Activated T-cell treated with anti-CD3 and anti-CD28 coated beads, Interleukin-2, amount 50 U/mL, for 24 hours (primary cell): ENCODE data around the gene LRRC36.
A peak's percentile ranks its signal among the peaks of the same experiment; 100 is the strongest.

Experiments used
- DNase-seq: peaks from one replicate; pipeline ENCODE4 v3.0.0-alpha.2; 2020
- H3K27ac Mint-ChIP-seq: 2 replicates; pipeline ENCODE4 v1.8.0; 2020; ENCODE audit warnings: mild to moderate bottlenecking, mixed read lengths
- H3K27me3 Mint-ChIP-seq: 2 replicates; pipeline ENCODE4 v1.8.0; 2020; ENCODE audit warnings: mixed read lengths
- H3K36me3 Mint-ChIP-seq: 2 replicates; pipeline ENCODE4 v1.8.0; 2020; ENCODE audit warnings: low read depth, mixed read lengths
- H3K4me1 Mint-ChIP-seq: 2 replicates; pipeline ENCODE4 v1.8.0; 2020; ENCODE audit warnings: low read depth, mixed read lengths
- H3K4me3 Mint-ChIP-seq: 2 replicates; pipeline ENCODE4 v1.8.0; 2020; ENCODE audit warnings: mild to moderate bottlenecking, moderate library complexity, mixed read lengths
- H3K9me3 Mint-ChIP-seq: 2 replicates; pipeline ENCODE4 v1.8.0; 2020; ENCODE audit warnings: mixed read lengths

The LRRC36 gene

DNA sequence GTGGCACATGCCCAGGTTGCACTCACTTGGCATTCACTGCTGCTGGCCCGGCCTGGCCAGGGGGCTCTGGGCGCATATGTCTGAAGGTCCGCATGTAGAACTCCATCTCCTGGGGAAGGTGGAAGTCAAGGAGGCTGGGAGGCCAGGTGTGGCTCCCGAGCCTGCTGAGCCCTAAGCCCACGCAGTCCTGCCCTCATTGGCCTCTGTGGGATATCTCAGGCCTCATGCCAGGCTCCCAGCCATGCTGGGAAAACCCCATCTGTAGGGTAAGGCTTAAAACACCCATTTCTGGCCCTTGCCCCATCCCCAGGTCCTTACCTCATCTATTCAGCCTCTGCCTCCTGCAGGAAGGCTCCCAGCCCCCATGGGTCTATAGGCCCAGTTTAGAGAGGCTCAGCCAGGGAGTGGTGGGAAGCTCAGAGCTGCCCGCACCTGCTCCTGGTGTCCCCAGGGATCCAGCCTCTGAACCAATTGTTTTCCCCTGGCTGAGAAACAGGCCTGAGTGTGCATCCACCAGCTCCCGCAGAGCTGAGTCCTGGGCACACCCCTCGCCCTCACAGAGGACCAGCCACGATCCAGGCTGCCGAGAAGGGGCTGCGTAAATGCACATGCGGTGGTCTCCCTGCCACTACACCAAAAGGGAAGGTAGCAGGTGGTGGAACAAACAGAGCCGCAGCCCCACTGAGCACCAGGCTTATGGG, 69.0 kb downstream of the LRRC36 start:
- H3K4me1 Mint-ChIP-seq = peaks cover 9% of the 10 kb centered on the region
- no peak overlapping the region for H3K4me3 Mint-ChIP-seq
- no peak overlapping the region for H3K27ac Mint-ChIP-seq
- DNase-seq = no peak
- peaks cover 45% of the 10 kb centered on the region for H3K27me3 Mint-ChIP-seq
- no peaks in the 10 kb centered on the region for H3K36me3 Mint-ChIP-seq
- H3K9me3 Mint-ChIP-seq = no peaks in the 10 kb centered on the region

DNA sequence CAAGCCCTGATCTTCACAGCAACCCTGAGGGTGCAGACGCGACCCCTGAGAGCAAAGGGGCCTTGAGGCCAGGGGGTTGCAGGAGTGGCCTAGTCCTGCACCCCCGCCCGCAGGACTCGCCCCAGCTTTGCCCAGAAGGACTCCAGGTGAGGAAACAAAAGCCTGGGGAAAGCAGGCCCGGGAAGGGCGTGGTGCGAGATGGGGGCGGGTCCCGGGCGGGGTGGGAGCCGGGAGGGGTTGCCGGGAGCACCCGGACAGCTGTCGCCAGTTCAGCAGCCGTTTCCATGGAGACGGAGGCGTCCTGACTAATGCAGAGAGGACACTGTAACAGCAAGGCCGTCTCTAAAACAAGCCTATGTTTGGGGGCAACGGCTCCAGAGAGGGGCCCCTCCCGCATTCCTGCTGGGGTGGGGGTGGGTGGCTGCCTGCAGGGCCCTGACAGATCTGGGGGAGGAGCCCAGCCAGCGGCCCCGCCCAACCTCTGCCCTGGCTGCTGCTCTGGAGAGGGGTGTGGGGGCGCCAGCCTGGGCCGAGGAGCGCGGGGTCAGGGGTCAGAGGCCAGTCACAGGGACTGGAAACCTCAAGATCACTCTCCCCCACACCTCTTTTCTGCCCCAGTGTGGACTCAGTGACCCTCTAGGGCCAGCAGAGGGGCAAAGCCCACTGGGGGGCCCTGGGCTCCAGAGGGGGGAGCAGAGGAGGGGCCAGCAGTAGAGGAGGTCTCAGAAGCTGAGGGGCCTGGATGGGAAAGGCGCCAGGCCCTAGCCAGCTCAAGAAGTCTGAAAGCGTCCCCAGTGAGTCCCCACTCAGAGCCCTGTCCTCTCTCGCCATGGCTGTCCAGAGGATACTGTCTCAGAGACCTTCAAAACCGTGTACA, 69.8 kb downstream of the LRRC36 start:
- no peak for DNase-seq
- H3K4me3 Mint-ChIP-seq = no peak overlapping the region
- H3K4me1 Mint-ChIP-seq = peaks cover 9% of the 10 kb centered on the region
- H3K36me3 Mint-ChIP-seq = no peaks in the 10 kb centered on the region
- H3K27me3 Mint-ChIP-seq = peaks cover 45% of the 10 kb centered on the region
- H3K9me3 Mint-ChIP-seq = no peaks in the 10 kb centered on the region
- no peak overlapping the region for H3K27ac Mint-ChIP-seq

DNA sequence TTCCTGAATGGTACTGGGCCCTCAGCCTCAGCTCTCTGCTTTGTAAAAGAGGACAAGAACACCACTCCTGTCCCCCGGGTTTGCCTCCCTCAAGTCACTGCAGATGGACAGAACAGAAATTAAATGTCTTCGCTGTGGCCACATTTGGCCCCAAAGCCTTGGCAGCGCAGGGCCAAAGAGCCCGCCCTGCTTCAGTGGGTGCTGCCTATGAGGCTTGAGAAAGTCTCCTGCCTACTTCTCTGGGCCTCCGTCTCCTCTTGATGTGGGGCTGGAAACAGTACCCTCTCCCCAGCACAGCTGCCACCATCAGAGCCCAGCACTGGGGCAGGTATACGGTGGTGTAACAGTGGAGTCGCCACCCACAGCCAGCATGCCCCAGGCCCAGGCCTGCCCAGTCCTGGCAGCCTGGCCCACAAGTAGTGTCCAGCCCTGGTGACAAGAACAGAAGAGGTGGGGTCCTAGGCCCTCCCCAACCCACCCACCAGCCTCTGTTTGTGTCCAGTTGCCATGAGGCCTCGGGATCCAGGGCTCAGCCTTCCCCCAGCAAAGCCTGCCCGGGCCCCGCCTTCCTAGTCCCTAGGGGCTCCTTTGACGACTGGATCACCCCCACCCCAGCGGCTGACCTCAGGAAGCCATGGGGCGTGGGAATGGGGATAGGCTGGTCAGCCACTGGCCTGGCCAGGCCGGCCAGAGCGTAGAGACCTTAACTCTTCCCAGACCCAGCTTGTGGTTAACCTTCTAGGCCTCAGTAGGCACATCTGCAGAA, 70.6 kb downstream of the LRRC36 start:
- Mint-ChIP-seq H3K4me1 (peaks cover 9% of the 10 kb centered on the region), H3K27me3 (peaks cover 43% of the 10 kb centered on the region), H3K27ac (no peak overlapping the region), H3K36me3 (no peaks in the 10 kb centered on the region), H3K9me3 (no peaks in the 10 kb centered on the region), H3K4me3 (no peak overlapping the region)
- DNase-seq = no peak

DNA sequence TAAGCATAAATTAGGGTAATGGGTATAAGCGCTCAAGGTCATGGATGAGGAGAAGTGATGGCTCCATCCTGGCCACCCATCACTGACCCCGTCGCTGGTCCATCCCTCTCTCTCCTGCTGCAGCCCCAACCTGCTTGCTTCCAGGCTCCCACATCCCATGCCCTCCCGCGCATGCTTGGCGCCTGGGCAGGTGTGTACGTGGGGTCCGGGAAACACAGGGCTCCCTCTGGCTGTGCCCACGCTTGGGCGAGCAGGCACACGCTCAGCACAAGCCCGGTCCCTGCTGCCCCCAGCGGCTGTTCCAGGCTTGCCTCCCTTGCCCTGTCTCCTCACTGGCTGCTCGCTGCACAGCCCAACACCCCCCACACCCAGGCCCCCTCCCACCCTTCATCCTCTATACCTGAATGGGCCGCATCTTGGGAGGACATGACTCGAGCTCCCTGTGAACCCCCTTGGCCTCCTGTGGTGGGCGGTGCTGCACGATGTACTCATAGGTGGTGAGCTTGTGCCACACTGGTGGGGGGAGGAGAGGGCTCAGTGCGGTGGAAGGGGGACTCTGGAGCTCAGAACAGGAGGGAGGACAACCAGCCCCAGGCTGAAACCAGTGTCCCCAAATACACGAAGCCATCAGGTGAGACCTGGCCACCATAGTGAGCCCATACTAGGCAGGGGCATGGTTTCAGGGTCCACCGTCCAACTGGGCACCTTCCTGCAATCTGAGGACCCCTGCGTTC, 71.4 kb downstream of the LRRC36 start:
- H3K9me3 Mint-ChIP-seq = no peaks in the 10 kb centered on the region
- H3K36me3 Mint-ChIP-seq = no peaks in the 10 kb centered on the region
- H3K27ac Mint-ChIP-seq = no peak overlapping the region
- peaks cover 38% of the 10 kb centered on the region for H3K27me3 Mint-ChIP-seq
- peaks cover 9% of the 10 kb centered on the region for H3K4me1 Mint-ChIP-seq
- DNase-seq = no peak
- no peak overlapping the region for H3K4me3 Mint-ChIP-seq

DNA sequence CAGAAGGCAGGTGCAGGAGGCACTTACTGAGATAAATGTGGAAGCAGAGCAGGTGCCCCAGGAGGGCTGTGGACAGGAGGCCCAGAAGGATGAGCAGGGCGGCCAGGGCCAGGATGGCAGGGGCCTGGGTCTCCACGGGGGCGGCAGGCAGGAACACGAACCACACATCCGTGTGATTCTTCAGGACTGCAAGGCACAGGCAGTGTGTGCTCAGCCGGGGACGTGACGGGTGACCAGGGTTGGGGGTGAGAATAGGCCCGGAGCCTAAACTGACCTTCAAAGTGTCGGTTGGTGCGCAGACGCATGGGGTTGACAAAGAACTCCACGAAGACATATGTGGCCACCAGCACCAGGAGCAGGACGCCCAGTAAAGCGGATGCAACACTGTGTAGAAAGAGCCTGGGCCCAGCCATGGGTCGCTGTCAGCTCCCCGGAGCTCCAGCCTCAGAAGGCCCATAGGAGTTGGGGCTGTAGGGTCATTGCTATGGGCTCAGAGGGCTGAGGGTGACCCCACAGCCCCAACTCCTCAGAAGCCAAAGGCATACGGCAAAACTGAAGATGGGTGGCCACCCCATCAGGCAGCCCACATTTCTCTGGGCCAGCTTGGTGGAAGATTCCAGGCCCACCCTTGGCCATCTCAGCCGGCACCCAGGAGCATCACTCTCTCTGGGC, 72.1 kb downstream of the LRRC36 start:
- Mint-ChIP-seq H3K27me3 (peaks cover 39% of the 10 kb centered on the region), H3K27ac (no peak overlapping the region), H3K4me3 (no peak overlapping the region), H3K4me1 (peaks cover 7% of the 10 kb centered on the region), H3K9me3 (no peaks in the 10 kb centered on the region), H3K36me3 (no peaks in the 10 kb centered on the region)
- no peak for DNase-seq

DNA sequence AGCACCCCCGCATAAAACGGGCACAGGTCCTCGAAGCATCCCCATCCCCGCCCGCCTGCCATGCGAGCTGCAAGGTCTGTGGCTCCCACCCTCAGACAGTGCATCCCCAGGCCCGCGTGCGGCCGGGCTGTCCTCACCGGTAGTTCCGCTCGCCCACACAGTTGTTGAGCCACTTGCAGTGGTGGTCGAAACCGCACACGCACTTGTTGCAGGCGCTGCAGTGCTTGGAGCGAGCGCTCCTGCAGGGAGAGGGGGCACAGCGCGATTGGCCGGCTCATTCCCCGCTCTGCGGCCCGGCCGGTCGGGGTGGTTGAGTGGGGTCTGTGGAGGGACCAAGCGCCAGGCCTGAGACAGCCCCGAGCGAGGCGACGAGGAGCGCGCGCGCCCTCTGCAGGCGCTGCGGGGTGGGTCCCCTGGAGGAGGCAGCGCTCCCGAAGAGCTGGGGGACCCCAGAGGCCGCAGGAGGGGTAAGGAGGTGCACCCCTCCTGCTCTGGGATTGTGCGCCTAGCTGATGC, 72.7 kb downstream of the LRRC36 start:
- no peaks in the 10 kb centered on the region for H3K9me3 Mint-ChIP-seq
- peak; percentile 74 for DNase-seq
- H3K36me3 Mint-ChIP-seq = no peaks in the 10 kb centered on the region
- peaks cover 33% of the 10 kb centered on the region for H3K27me3 Mint-ChIP-seq
- H3K27ac Mint-ChIP-seq = no peak overlapping the region
- H3K4me1 Mint-ChIP-seq = peaks cover under 1% of the 10 kb centered on the region
- no peak overlapping the region for H3K4me3 Mint-ChIP-seq

DNA sequence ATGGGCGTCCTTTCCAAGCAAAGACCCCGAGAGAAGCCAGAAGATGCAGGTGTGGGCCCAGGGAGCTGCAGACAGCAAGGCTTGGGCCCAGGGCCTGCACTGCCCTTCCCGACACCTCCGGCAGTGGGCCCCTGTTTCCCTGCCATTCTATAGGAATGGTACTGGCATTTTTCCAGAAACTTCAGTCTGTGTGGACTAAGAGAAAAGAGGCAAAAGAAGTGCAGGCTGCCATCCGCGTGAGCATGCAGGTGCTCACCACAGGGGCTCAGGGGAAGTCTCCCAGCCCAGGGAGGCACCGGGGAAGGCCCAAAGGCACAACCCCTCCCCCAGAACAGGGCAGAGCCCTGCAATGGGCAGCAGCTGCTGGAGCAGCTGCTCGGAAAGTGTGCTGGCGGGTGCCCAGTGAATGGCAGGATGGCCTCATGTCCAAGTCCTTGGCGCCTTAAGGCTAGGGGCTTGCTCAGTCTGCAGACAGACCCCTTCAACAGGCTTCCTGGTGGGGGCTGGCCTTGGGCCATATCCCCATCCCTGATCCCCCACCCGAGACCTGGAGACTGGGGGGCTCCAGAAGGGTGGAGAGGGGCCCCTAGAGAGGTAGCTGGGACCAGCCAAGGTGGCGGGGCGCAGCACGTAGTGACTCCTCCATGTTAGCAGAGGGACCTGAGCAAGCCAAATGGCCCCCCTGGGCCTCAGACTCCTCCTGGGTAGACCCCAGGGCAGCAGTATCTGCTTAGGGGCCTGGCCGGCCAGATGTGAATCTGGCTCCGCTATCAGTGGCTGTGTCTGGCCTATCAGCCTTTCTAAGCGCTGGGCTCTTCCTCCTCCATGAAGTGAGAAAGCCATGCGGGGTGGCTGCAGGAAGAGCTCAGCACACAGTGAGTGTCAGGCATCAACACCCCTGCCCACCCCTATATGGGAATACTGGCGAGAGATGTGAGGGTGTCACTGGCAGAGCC, 73.4 kb downstream of the LRRC36 start:
- no peak overlapping the region for H3K27ac Mint-ChIP-seq
- peaks cover 28% of the 10 kb centered on the region for H3K27me3 Mint-ChIP-seq

DNA sequence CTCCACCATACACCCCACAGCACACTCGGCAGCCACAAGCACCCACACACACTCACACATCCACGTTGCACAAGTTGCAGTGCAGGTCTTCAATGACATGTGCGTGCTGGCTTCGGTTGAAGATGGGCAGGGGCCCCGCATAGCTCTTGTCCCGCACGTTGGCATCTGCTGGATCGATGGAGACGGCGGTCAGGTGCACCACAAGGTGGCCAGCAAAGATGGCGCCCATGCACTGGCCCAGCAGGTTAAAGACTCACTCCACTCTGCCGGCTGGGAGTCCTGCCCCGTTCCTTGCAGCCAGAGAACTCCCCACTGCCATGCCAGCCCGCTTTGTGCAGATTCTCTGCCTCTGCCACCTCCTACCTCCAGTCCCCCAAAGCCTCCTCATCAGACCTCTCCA, 74.3 kb downstream of the LRRC36 start:
- H3K4me1 Mint-ChIP-seq = no peaks in the 10 kb centered on the region
- H3K27me3 Mint-ChIP-seq = peaks cover 19% of the 10 kb centered on the region
- no peaks in the 10 kb centered on the region for H3K36me3 Mint-ChIP-seq
- H3K27ac Mint-ChIP-seq = no peak overlapping the region
- no peak for DNase-seq
- H3K4me3 Mint-ChIP-seq = no peak overlapping the region
- H3K9me3 Mint-ChIP-seq = no peaks in the 10 kb centered on the region

More for the DNA sequence above, 73.4 kb downstream of the LRRC36 start:
- Mint-ChIP-seq H3K4me3 (no peak overlapping the region), H3K4me1 (no peaks in the 10 kb centered on the region), H3K9me3 (no peaks in the 10 kb centered on the region), H3K36me3 (no peaks in the 10 kb centered on the region)
- no peak for DNase-seq

DNA sequence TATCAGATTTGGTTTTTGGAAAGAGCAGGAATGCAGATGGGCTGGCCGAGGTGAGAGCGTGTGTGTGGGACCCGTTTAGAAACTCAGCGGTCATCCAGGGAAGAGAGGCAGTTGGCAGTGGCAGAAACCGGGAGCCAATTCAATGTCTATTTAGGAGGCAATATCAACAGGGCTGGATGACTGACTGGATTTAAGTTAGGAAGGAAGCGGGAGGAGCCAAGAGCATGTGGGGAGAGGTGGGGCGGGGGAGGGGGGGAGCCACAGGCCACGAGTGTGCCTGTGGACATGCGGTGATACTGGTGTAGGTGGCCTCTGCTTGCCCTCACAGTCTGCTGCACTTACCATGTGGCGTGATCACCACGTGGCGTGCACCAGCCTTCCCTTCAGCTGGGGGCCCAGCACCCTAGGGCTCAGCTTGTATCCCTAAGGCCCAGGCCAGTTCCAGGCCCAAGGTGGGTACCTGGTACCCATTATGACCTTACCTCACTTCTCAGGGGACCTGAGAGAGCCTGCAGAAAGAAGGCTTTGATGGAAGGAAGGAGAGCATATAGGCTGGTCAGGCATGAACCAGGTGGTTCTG, 77.5 kb downstream of the LRRC36 start:
- H3K9me3 Mint-ChIP-seq = no peaks in the 10 kb centered on the region
- H3K36me3 Mint-ChIP-seq = no peaks in the 10 kb centered on the region
- no peak for DNase-seq
- no peaks in the 10 kb centered on the region for H3K4me1 Mint-ChIP-seq
- H3K27me3 Mint-ChIP-seq = peaks cover 8% of the 10 kb centered on the region
- no peak overlapping the region for H3K27ac Mint-ChIP-seq
- H3K4me3 Mint-ChIP-seq = no peak overlapping the region

DNA sequence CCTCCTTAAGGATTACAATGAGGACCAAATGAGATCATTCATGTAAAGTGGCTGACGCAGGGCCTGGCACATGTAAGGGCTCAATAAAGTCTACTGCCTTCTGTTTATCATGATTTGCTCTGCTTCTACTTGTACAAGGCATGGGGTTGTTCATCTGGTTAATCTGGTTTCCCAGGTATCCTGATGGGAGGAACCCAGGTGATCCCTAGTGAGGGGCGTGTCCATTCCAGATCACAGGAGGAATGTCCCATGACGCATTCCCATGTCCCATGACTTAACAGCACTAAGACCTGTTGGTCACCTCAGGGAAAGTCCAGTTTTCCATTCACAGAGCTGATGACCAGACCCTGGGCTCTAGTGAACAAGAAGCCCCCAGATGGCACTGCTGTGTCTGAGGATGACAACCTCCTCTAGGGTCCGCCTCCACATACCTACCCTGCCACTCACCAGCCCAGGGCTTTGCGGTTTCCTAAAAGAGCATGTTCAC, 78.2 kb downstream of the LRRC36 start:
- Mint-ChIP-seq H3K4me3 (no peak overlapping the region), H3K4me1 (no peaks in the 10 kb centered on the region), H3K27me3 (peaks cover 13% of the 10 kb centered on the region), H3K36me3 (no peaks in the 10 kb centered on the region), H3K9me3 (no peaks in the 10 kb centered on the region), H3K27ac (no peak overlapping the region)
- no peak for DNase-seq

DNA sequence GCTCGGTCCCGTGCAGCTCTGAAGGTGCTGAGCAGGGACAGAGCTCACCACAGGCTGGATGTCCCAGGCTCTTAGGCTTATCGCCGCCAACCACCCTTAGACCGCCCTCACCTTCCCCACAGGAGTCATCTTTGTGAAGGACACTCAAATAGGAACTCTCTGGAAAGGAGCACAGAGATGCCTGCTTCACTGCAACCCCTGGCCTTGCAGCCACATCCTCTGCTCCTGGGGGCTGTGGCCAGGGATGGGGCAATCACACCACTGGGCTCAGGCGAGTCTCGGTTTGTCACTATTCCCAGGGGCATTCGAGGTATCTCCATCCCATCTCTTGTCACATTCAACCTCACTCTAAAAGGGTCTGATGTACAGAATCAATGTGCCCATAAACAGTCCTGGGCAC, 78.7 kb downstream of the LRRC36 start:
- Mint-ChIP-seq H3K27me3 (peaks cover 13% of the 10 kb centered on the region), H3K9me3 (no peaks in the 10 kb centered on the region), H3K27ac (no peak overlapping the region), H3K36me3 (no peaks in the 10 kb centered on the region), H3K4me1 (no peaks in the 10 kb centered on the region), H3K4me3 (no peak overlapping the region)
- DNase-seq = no peak

DNA sequence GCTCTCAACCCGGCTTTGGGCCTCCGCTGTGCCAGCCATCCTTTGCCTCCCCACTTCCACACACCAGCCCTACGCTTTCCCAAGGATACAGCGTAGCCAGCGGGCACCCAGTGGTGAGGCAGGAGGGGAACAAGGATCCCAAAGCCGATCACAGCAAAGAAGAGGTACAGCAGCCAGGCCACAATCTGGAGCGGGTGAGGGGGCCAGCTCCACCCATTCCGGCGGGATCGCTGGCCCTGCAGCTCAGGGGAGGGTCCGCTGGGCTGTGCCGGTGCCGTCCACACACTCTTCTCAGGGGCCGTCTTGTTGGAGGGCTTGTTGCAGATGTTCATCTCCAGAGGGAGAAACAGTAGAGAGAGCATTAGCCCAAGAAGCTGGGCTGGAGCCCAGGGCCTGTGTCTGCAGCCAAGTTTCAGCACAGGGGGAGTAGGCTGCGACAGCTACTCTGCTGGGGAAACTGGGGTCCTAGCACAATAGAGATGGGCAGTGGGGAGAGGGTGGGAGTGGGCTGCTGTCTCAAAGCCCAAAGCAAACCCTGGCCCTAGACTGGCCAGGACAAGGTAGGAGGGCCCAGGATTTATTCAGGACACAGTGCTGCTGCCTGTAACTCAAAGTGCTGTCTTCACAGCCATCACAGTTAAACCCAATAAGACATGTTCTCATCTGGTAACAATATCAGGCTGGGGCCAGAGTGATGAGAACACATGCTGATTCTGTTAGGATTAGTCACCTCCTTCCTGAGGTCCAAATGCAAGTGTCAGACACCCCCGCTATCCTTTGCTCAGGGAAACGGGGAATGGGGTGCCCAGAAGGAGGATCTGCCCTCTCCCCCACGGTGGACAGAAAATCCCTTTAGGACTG, 79.7 kb downstream of the LRRC36 start:
- no peak overlapping the region for H3K4me3 Mint-ChIP-seq
- H3K27ac Mint-ChIP-seq = no peak overlapping the region
- no peaks in the 10 kb centered on the region for H3K4me1 Mint-ChIP-seq
- no peak for DNase-seq
- peaks cover 13% of the 10 kb centered on the region for H3K27me3 Mint-ChIP-seq
- H3K9me3 Mint-ChIP-seq = no peaks in the 10 kb centered on the region
- H3K36me3 Mint-ChIP-seq = no peaks in the 10 kb centered on the region
